Adrenal gland (tissue), 12 donors: ENCODE results near the gene STARD8. TPM values are rescaled to one million over a fixed set of nuclear protein-coding genes. Genes with fewer than 3 reads are reported as not detected.
"Not testable (repeated sequence)": the region's sequence is repeated elsewhere in the genome, so short reads cannot be mapped to it uniquely, and the experiment has no call there.

Experiments
- DNase-seq, 7 donors: peaks; one replicate each; pipeline ENCODE4 v3.0.0-alpha.2; 2019 to 2020
- H3K27ac ChIP-seq, 5 donors: fragments of 200-600 bp; sonication (generic) in 4 of 5; 1 replicate in 3 of 5; 2 replicates in 2 of 5; pipeline versions ENCODE4 v1.5.1 to v1.8.0; 2016 to 2020; ENCODE audit warnings: mild to moderate bottlenecking in 1 of 5
- H3K27me3 ChIP-seq: fragments of 200-600 bp; 2 replicates; pipeline ENCODE4 v1.8.0; 2021
- H3K36me3 ChIP-seq, 2 donors: fragments of 200-600 bp; replicated peaks in 1 of 2; 1 replicate in 1 of 2; 2 replicates in 1 of 2; pipeline versions ENCODE4 v1.5.1 to v1.8.0; 2018 to 2022
- H3K4me1 ChIP-seq, 2 donors: fragments of 200-600 bp; replicated peaks in 1 of 2; 1 replicate in 1 of 2; 2 replicates in 1 of 2; pipeline versions ENCODE4 v1.5.1 to v1.8.0; 2018 to 2021
- H3K4me3 ChIP-seq, 4 donors: fragments of 200-600 bp; sonication (generic) in 3 of 4; one replicate each; pipeline ENCODE4 v1.5.1; 2016 to 2018
- H3K9me3 ChIP-seq, 3 donors: fragments of 200-600 bp; sonication (generic) in 1 of 3; replicated peaks in 1 of 3; 1 replicate in 2 of 3; 2 replicates in 1 of 3; pipeline versions ENCODE4 v1.5.1 to v1.8.0; 2016 to 2021
- POLR2A ChIP-seq, 2 donors: fragments of 450-650 bp; IDR thresholded peaks; one replicate each; pipeline ENCODE4 v1.6.1; 2017; ENCODE audit warnings: antibody characterized with exemption in 2 of 2, mild to moderate bottlenecking in 2 of 2, moderate library complexity in 1 of 2
- WGBS, 4 donors: extraction: QIAGEN DNeasy Blood & Tissue Kit in 2 of 4; methylation state at CpG; one replicate each; pipeline versions ENCODE4 v1.1.5 to v1.1.7; 2013 to 2017; 5-methylcytosine and 5-hydroxymethylcytosine counted together
- intact Hi-C, 2 donors: fragments of 100-400 bp; cut with DNase I; formaldehyde crosslinking; loops; one replicate each; pipeline versions ENCODE4 v1.14.1 to v1.15.0; 2022 to 2023
- polyA plus RNA-seq, 3 donors: library from polyadenylated mRNA; stranded (reverse); fragments of 200-250 nt in 2 of 3; fragments of 350-450 nt in 1 of 3; fragmentation: Illumina TruSeq in 1 of 3; extraction: RNeasy Lipid Tissue Mini Kit (QIAGEN cat#74804) in 1 of 3; gene quantifications; one replicate each; pipeline ENCODE4 v1.2.3, GENCODE V29; 2013 to 2014
- total RNA-seq, 9 donors: library from RNA; depleted of rRNA in 4 of 9; stranded (reverse); fragments of >200 nt in 4 of 9; fragments of 120-200 nt in 1 of 9; fragmentation: NEBNext Ultra II Directional in 1 of 9; extraction: Animal tissue kit (Norgen Biotek cat#: 25700) in 1 of 9; gene quantifications; one replicate each; pipeline versions ENCODE4 v1.1.0 to v1.2.4, GENCODE V29; 2013 to 2023
- TF ChIP-seq, protein P1 (sequence below), 6 experiments: fragments of 450-650 bp in 4 of 6; fragments of 200-600 bp in 2 of 6; sonication (generic) in 1 of 6; IDR thresholded peaks; 1 replicate in 5 of 6; 2 replicates in 1 of 6; pipeline versions ENCODE4 v1.5.1 to v1.8.0; 2016 to 2021; ENCODE audit warnings: antibody characterized with exemption in 6 of 6, mild to moderate bottlenecking in 2 of 6, moderate library complexity in 1 of 6
- donor health status: healthy with polysubstance abuse.
- donor health status: Bipolar disorder and iron deficiency.
- donor health status: DM: yes; HTN: yes; CAD: no.
- donor health status: DM: no; HTN: no; CAD: no.
- donor health status: DM: no; HTN: no; CAD: no.
- donor health status: DM: yes; HTN: yes; CAD: no.

Gene STARD8
- total and polyA plus RNA-seq, 12 donors, result 2.8 to 19.6 (median 10.1) TPM

DNA sequence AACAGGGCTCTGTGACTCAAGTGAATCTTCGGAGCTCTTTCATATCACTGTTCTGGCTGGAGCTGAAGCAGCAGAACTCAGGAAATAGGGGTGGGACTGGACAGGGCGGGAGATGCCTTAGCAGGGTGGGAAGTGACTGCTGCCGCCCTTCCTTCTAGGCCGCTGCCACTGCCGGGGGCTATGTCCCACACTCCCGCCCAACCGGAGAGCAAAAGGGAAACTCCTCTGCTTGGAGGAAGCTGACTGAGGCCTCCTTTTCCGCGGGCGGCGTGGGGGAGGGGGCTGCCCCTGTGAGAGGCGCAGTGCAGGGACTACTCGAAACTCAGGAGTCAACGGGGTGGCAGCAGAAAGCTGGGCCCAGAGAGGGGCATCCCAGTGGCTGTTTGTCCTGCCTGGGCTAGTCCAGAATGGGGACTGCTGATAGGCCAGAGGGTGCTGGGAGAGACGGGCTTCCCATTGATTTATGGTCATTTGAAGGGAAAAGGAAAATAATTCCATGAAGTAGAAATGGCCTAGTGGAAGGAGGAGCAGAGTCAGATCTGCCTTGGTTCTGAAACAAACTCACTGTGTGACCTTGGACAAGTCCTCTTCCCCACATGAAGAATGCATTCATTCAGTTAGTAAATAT lies 36.9 kb downstream of the STARD8 start:
- H3K9me3 ChIP-seq, result no peaks in the 10 kb centered on the region
- H3K27me3 ChIP-seq, result peaks cover 9% of the 10 kb centered on the region
- DNase-seq, result peak; percentile 46 to 76 (median 56)
- intact Hi-C loops, result no loop called here
- H3K27ac ChIP-seq, result peak overlapping the region in 2 of 5 donors; percentile 34 to 73
- H3K4me3 ChIP-seq, result no peak overlapping the region
- H3K4me1 ChIP-seq, result peaks cover 0 to 12% of the 10 kb centered on the region in 2 donors
- no peaks in the 10 kb centered on the region for H3K36me3 ChIP-seq
- WGBS, 4 donors, result 43 to 52% (median 45%) methylated on average over 2 to 15 of the region's 15 CpGs
- no peak for TF ChIP-seq POLR2A (IDR thresholded peaks at IDR 0.05)
- TF ChIP-seq, protein P1, sequence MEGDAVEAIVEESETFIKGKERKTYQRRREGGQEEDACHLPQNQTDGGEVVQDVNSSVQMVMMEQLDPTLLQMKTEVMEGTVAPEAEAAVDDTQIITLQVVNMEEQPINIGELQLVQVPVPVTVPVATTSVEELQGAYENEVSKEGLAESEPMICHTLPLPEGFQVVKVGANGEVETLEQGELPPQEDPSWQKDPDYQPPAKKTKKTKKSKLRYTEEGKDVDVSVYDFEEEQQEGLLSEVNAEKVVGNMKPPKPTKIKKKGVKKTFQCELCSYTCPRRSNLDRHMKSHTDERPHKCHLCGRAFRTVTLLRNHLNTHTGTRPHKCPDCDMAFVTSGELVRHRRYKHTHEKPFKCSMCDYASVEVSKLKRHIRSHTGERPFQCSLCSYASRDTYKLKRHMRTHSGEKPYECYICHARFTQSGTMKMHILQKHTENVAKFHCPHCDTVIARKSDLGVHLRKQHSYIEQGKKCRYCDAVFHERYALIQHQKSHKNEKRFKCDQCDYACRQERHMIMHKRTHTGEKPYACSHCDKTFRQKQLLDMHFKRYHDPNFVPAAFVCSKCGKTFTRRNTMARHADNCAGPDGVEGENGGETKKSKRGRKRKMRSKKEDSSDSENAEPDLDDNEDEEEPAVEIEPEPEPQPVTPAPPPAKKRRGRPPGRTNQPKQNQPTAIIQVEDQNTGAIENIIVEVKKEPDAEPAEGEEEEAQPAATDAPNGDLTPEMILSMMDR (IDR thresholded peaks at IDR 0.05), result no peak

DNA sequence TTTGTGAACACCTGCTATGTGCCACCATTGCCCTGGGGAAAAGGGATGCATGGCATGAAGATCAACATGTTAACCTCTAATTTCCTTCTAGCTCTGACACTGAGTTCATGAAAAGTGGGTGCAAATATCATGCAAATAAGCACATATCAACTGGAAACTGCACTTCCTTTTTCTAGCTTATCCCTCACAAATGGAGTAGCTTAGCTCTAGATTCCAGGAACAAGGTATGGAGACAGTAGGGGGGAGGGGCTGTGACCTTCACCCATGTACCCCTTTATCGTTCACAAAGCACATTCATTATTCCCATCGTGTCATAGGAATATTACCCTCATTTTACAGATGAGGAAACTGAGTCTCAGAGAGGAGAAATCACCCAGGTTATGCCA lies 37.4 kb downstream of the STARD8 start:
- peak overlapping the region in 2 of 5 donors; percentile 21 to 73 for H3K27ac ChIP-seq
- H3K9me3 ChIP-seq, result no peaks in the 10 kb centered on the region

DNA sequence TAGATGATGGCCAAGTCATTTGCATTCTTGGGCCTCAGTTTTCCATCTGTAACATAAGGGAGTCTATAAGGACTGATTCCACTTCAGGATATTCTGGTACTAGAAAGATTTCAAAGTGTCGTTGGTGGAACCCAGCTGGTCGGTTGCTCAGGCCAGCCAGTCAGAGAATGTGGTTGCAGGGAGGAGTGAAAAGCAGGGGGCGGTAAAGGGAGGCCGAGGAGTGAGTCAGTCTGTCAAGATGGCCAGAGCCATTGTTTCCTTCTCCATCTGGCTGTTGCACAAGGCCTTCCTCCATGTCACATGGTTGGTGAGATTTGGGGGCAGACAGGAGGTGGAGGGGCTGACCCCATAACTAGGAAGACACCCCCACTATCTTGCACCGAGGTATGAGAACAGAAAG lies 38.2 kb downstream of the STARD8 start:
- H3K27me3 ChIP-seq, result peaks cover 9% of the 10 kb centered on the region
- H3K9me3 ChIP-seq, result no peaks in the 10 kb centered on the region
- H3K27ac ChIP-seq, result peak overlapping the region in 1 of 5 donors; percentile 77
- peak in 2 of 7 donors; percentile 31 to 41 for DNase-seq
- no peak overlapping the region for H3K4me3 ChIP-seq
- TF ChIP-seq POLR2A (IDR thresholded peaks at IDR 0.05), result no peak
- TF ChIP-seq, protein P1 (IDR thresholded peaks at IDR 0.05), result no peak
- intact Hi-C loops, result no loop called here
- 57 to 68% (median 62%) methylated on average over 2 to 5 of the region's 5 CpGs for WGBS, 4 donors
- peaks cover 0 to 12% of the 10 kb centered on the region in 2 donors for H3K4me1 ChIP-seq
- no peaks in the 10 kb centered on the region for H3K36me3 ChIP-seq

More for the DNA sequence above, 37.4 kb downstream of the STARD8 start:
- peaks cover 9% of the 10 kb centered on the region for H3K27me3 ChIP-seq
- intact Hi-C loops, result no loop called here
- H3K36me3 ChIP-seq, result no peaks in the 10 kb centered on the region
- WGBS, 4 donors, result 52 to 93% (median 75%) methylated on average over 2 of the region's 2 CpGs
- no peak overlapping the region for H3K4me3 ChIP-seq
- DNase-seq, result no peak
- TF ChIP-seq, protein P1 (IDR thresholded peaks at IDR 0.05), result no peak
- no peak for TF ChIP-seq POLR2A (IDR thresholded peaks at IDR 0.05)
- H3K4me1 ChIP-seq, result peaks cover 0 to 12% of the 10 kb centered on the region in 2 donors

DNA sequence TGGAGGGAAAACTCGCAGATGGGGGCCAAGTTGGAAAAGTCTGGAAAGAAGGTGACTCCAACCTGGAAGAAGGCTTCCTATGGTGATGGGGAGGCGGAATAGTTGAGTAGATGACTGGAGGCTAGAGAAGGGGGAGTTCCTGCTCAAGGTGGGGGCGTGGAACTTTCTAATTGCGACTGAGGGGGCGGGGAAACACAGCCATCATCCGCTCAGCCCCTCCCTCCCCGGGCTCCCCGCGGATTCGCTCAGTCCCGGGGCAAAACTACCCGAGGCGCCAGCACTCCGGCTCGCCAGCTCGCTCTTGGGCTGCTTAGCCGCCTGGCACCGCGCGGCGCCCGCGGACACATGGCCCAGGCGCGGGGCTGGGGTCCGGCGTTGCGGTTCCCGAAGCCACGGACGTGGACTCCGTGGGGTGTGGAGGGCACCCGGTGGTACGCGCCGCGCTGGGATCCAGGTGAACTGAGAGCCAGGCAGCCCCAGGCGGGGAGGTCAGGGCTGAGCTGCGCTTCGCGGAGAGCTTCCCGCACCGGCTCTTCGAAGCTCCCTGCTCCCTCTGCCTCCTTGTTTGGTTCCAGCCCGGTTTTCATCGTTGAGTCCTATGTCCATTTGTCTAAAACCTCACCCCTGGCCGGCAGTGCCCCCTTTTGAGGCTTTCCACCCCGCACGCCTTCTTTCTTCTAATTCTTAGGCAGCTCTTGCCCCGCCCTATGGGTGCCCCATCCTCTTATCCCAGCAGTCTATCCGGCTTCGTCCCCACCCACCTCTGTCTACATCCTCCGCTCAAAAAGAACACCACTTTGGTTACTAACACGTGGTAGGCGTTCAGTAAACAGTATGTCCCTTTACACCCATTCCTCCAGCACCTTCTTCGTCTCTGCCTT lies 38.9 kb downstream of the STARD8 start:
- Histone ChIP-seq H3K36me3 (no peaks in the 10 kb centered on the region), H3K27me3 (peaks cover 9% of the 10 kb centered on the region), H3K4me3 (peak overlapping the region in 1 of 4 donors; percentile 27), H3K9me3 (no peaks in the 10 kb centered on the region), H3K4me1 (peaks cover 0 to 12% of the 10 kb centered on the region in 2 donors), H3K27ac (peak overlapping the region in 2 of 5 donors; percentile 59 to 77)
- 26 to 48% (median 41%) methylated on average over 20 to 56 of the region's 56 CpGs for WGBS, 4 donors
- peak in 3 of 7 donors; percentile 33 to 56 (median 48) for DNase-seq
- intact Hi-C loops, result no loop called here
- TF ChIP-seq, protein P1 (IDR thresholded peaks at IDR 0.05), result no peak
- no peak for TF ChIP-seq POLR2A (IDR thresholded peaks at IDR 0.05)

DNA sequence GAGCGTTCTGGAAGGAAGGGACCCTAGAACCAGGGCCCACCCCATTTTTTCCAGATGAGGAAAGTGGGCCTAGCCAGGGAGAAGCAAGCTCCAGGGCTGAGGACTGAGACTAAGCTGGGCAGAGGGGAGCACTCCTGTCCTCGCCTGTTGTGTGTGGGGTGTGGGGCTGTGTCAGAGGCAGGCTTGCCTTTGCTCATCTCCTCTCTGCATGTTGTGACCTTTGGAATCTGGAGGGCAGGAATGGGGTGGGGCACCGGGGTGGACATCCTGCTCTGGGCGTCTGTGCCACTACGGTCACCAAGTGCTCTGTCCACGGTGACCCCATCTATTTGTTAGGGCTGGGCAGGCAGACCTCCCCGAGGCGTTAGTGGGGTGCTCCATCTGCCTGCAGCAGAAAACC lies 41.5 kb downstream of the STARD8 start:
- H3K4me3 ChIP-seq, intact Hi-C loops, H3K4me1 ChIP-seq, H3K27ac ChIP-seq, H3K9me3 ChIP-seq, H3K27me3 ChIP-seq, DNase-seq, H3K36me3 ChIP-seq: not testable (repeated sequence)
- WGBS, 4 donors, result 86 to 92% methylated on average over 4 to 5 of the region's 8 CpGs; no CpG with 5 or more reads in 2 of the 4 donors
